Neural progenitor cell (in vitro differentiated cells): ENCODE results near the gene TP63. TPM values are rescaled to one million over a fixed set of nuclear protein-coding genes. Genes with fewer than 3 reads are reported as not detected.

ENCODE experiments used
- DNase-seq: peaks from one replicate; pipeline ENCODE4 v3.0.0-alpha.2; 2016; ENCODE audit warnings: low spot score
- H2AFZ ChIP-seq: fragments of 200-600 bp; sonication (generic); replicated peaks from 2 replicates; pipeline ENCODE4 v1.6.1; 2016; ENCODE audit warnings: antibody characterized with exemption
- H3F3A ChIP-seq: fragments of 200-600 bp; sonication (generic); 2 replicates; pipeline ENCODE4 v1.6.1; 2016; ENCODE audit warnings: antibody characterized with exemption, low read depth
- H3K27ac ChIP-seq: fragments of 200-600 bp; sonication (generic); 2 replicates; pipeline ENCODE4 v1.5.1; 2016; ENCODE audit warnings: mild to moderate bottlenecking
- H3K27me3 ChIP-seq: fragments of 200-600 bp; sonication (generic); 2 replicates; pipeline ENCODE4 v1.6.1; 2016; ENCODE audit warnings: mild to moderate bottlenecking, moderate library complexity
- H3K36me3 ChIP-seq: fragments of 200-600 bp; sonication (generic); 2 replicates; pipeline ENCODE4 v1.5.1; 2016
- H3K4me1 ChIP-seq: fragments of 200-600 bp; sonication (generic); 2 replicates; pipeline ENCODE4 v1.6.1; 2016; ENCODE audit warnings: mixed run types
- H3K4me2 ChIP-seq: fragments of 200-600 bp; sonication (generic); 2 replicates; pipeline ENCODE4 v1.6.1; 2016
- H3K4me3 ChIP-seq: fragments of 200-600 bp; sonication (generic); 2 replicates; pipeline ENCODE4 v1.5.1; 2016
- H3K79me2 ChIP-seq: fragments of 200-600 bp; sonication (generic); 2 replicates; pipeline ENCODE4 v1.6.1; 2016; ENCODE audit warnings: low read depth
- H3K9ac ChIP-seq: fragments of 200-600 bp; sonication (generic); 2 replicates; pipeline ENCODE4 v1.6.1; 2016
- H3K9me3 ChIP-seq: fragments of 200-600 bp; sonication (generic); 2 replicates; pipeline ENCODE4 v1.5.1; 2016; ENCODE audit warnings: low read depth
- H4K20me1 ChIP-seq: fragments of 200-600 bp; sonication (generic); 2 replicates; pipeline ENCODE4 v1.6.1; 2016; ENCODE audit warnings: low read depth
- H3K27ac Mint-ChIP-seq: 3 replicates; pipeline ENCODE4 v1.8.0; 2021; ENCODE audit warnings: mixed read lengths
- H3K27me3 Mint-ChIP-seq: 2 replicates; pipeline ENCODE4 v1.8.0; 2022; ENCODE audit warnings: low read depth, mild to moderate bottlenecking, inconsistent platforms, moderate library complexity, mixed read lengths; ENCODE audit not compliant: insufficient read depth
- H3K36me3 Mint-ChIP-seq: 3 replicates; pipeline ENCODE4 v1.8.0; 2021; ENCODE audit warnings: mixed read lengths
- H3K4me1 Mint-ChIP-seq: 3 replicates; pipeline ENCODE4 v1.8.0; 2021; ENCODE audit warnings: mixed read lengths
- H3K4me3 Mint-ChIP-seq: 3 replicates; pipeline ENCODE4 v1.8.0; 2021; ENCODE audit warnings: mild to moderate bottlenecking, moderate library complexity, mixed read lengths
- H3K9me3 Mint-ChIP-seq: 3 replicates; pipeline ENCODE4 v1.8.0; 2020; ENCODE audit warnings: mixed read lengths
- CTCF ChIP-seq: fragments of 200-600 bp; sonication (generic); IDR thresholded peaks from 2 replicates; pipeline ENCODE4 v1.5.1; 2017; ENCODE audit warnings: antibody characterized with exemption, mild to moderate bottlenecking
- EZH2 ChIP-seq: fragments of 200-600 bp; sonication (generic); IDR thresholded peaks from 2 replicates; pipeline ENCODE4 v1.6.1; 2017; ENCODE audit warnings: antibody characterized with exemption, mild to moderate bottlenecking, moderate library complexity
- EZH2phosphoT487 ChIP-seq: fragments of 200-600 bp; sonication (generic); IDR thresholded peaks from 2 replicates; pipeline ENCODE4 v1.6.1; 2017; ENCODE audit warnings: antibody characterized with exemption
- total RNA-seq: library from RNA; depleted of rRNA; stranded (reverse); fragments of >200 nt; gene quantifications from 2 replicates; pipeline ENCODE4 v1.2.3, GENCODE V29; 2015; ENCODE audit warnings: low replicate concordance

The TP63 gene
- total RNA-seq, 1 donor from 2014 or later, result 0.62 TPM

GRCh38 chr3:189900578-189900977, 269.4 kb downstream of the TP63 start:
- Histone ChIP-seq H3K27me3 (no peaks in the 10 kb centered on the region), H3K4me2 (no peak overlapping the region), H3F3A (no peaks in the 10 kb centered on the region), H3K79me2 (no peaks in the 10 kb centered on the region), H2AFZ (no peak overlapping the region), H3K36me3 (no peaks in the 10 kb centered on the region), H3K27ac (no peak overlapping the region), H3K4me1 (no peaks in the 10 kb centered on the region), H3K9me3 (no peaks in the 10 kb centered on the region), H3K9ac (no peak overlapping the region), H4K20me1 (no peaks in the 10 kb centered on the region), H3K4me3 (no peak overlapping the region)
- Mint-ChIP-seq H3K36me3 (no peaks in the 10 kb centered on the region), H3K9me3 (no peaks in the 10 kb centered on the region), H3K4me1 (no peaks in the 10 kb centered on the region), H3K27me3 (no peaks in the 10 kb centered on the region), H3K27ac (no peak overlapping the region), H3K4me3 (no peak overlapping the region)
- TF ChIP-seq EZH2phosphoT487 (no peak), EZH2 (no peak), CTCF (no peak)
- DNase-seq, result no peak

- Histone ChIP-seq H3K9ac (no peak overlapping the region), H3K4me1 (no peaks in the 10 kb centered on the region), H3F3A (no peaks in the 10 kb centered on the region), H3K27ac (no peak overlapping the region), H2AFZ (no peak overlapping the region), H3K4me3 (no peak overlapping the region), H3K27me3 (no peaks in the 10 kb centered on the region), H4K20me1 (no peaks in the 10 kb centered on the region), H3K36me3 (no peaks in the 10 kb centered on the region), H3K9me3 (no peaks in the 10 kb centered on the region), H3K4me2 (no peak overlapping the region), H3K79me2 (no peaks in the 10 kb centered on the region)
- DNase-seq, result no peak
- H3K36me3 Mint-ChIP-seq, result no peaks in the 10 kb centered on the region
- no peaks in the 10 kb centered on the region for H3K27me3 Mint-ChIP-seq
- no peak overlapping the region for H3K4me3 Mint-ChIP-seq
- H3K9me3 Mint-ChIP-seq, result no peaks in the 10 kb centered on the region
- H3K4me1 Mint-ChIP-seq, result no peaks in the 10 kb centered on the region
- TF ChIP-seq EZH2, result no peak
- TF ChIP-seq EZH2phosphoT487, result no peak
- no peak for TF ChIP-seq CTCF
- H3K27ac Mint-ChIP-seq, result no peak overlapping the region
These were observed 270.3 kb downstream of the TP63 start for GRCh38 chr3:189901481-189901880.

DNA sequence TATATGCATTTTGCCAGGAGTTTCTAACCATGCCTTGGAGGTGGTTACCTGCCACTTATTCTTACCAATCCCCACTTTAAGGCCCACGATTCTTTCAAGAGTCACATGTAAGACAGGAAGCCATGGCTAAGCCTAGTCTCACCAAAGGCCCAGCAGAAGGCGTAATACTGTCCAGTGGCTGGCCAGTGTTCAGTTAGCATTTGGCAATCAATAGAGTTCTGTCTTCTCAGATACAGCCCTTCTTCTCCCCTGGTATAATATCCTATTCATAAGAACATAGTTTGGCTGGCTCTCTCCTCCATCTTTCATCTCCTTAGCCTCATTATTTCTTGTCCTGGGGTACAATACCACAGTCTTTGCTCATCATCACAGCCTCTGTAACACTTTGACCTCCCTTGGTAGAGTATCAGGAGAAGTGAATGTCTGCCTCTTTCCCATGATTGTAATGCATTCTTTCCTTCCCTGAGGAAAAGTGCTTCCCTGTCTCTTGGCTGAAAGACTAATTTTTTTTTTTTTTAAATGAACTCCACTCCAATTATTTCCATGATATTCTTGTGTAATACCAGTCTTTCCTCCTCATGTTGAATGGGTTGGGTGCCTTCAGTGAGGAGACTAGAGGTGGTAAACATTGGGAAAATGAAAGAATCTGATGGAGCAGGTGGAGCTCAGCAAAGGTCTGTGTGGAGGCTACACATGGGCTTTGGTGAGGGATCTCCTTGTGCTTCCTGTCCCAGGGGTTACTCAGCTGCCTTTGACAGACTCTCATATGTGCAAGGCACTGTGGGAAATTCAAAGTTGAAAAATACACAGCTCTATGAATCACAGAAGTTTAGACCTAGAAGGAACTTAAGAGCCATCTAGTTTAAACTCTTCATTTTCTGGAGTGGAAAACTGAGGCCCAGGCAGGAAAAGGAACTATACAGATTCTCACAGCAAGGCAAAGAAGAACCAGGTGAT, 271.3 kb downstream of the TP63 start:
- H3K9me3 Mint-ChIP-seq, result no peaks in the 10 kb centered on the region
- no peaks in the 10 kb centered on the region for H3K36me3 Mint-ChIP-seq
- no peaks in the 10 kb centered on the region for H3K27me3 Mint-ChIP-seq
- TF ChIP-seq EZH2, result no peak
- TF ChIP-seq EZH2phosphoT487, result no peak
- no peak for TF ChIP-seq CTCF
- no peaks in the 10 kb centered on the region for H3K4me1 ChIP-seq
- H3K4me1 Mint-ChIP-seq, result no peaks in the 10 kb centered on the region
- no peaks in the 10 kb centered on the region for H3K36me3 ChIP-seq
- H3K4me3 ChIP-seq, result no peak overlapping the region
- no peaks in the 10 kb centered on the region for H3K79me2 ChIP-seq
- H3K27ac ChIP-seq, result no peak overlapping the region
- H3K27ac Mint-ChIP-seq, result no peak overlapping the region
- peak overlapping the region; percentile 42 for H2AFZ ChIP-seq
- no peaks in the 10 kb centered on the region for H3K9me3 ChIP-seq
- no peak overlapping the region for H3K9ac ChIP-seq
- no peak overlapping the region for H3K4me2 ChIP-seq
- DNase-seq, result no peak
- H3K4me3 Mint-ChIP-seq, result no peak overlapping the region
- H3F3A ChIP-seq, result no peaks in the 10 kb centered on the region
- no peaks in the 10 kb centered on the region for H4K20me1 ChIP-seq
- H3K27me3 ChIP-seq, result no peaks in the 10 kb centered on the region
